Gastroesophageal sphincter (tissue), 3 donors: Measurements from ENCODE around the gene PHPT1.

Source experiments
- POLR2AphosphoS5 ChIP-seq: sonication (generic); formaldehyde crosslinking; IDR thresholded peaks from one replicate; pipeline ENCODE4 v1.6.1; 2017; ENCODE audit warnings: antibody characterized with exemption
- TF ChIP-seq, protein P1 (sequence below), 4 experiments: fragments of 200-600 bp in 2 of 4; fragments of 450-650 bp in 2 of 4; sonication (generic) in 1 of 4; IDR thresholded peaks; one replicate each; pipeline ENCODE4 v1.5.1; 2017 to 2019; ENCODE audit warnings: antibody characterized with exemption in 4 of 4, mild to moderate bottlenecking in 2 of 4, moderate library complexity in 2 of 4

DNA sequence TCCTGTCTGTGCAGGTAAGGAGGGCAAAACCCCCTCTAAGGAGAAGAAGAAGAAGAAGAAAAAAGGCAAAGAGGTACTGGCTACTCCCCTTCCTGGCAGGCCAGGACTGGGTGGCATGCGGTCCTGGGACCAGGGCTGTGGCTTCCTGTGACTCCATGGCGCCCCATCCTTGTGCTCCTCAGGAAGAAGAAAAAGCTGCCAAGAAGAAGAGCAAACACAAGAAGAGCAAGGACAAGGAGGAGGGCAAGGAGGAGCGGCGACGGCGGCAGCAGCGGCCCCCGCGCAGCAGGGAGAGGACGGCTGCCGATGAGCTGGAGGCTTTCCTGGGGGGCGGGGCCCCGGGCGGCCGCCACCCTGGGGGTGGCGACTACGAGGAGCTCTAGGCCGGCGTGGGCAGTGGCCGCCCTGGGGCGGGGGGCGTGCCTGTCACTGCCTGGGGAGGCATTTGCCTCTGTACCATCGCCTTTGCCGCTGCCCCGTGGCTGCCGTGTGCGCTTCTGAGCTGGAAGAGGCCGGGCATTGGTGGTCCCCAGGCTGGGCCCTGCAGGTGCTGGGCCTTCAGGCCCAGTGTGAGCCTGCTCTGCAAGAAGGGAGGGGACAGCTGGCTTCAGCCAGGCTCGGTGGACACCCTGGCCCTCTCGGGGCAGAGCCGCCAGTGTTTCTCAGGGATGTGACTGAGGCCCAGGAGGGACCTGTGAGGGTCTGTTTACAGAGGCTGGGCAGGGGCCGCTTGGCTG lies 8.9 kb upstream of the PHPT1 start:
- TF ChIP-seq POLR2AphosphoS5, result no peak
- TF ChIP-seq, protein P1, sequence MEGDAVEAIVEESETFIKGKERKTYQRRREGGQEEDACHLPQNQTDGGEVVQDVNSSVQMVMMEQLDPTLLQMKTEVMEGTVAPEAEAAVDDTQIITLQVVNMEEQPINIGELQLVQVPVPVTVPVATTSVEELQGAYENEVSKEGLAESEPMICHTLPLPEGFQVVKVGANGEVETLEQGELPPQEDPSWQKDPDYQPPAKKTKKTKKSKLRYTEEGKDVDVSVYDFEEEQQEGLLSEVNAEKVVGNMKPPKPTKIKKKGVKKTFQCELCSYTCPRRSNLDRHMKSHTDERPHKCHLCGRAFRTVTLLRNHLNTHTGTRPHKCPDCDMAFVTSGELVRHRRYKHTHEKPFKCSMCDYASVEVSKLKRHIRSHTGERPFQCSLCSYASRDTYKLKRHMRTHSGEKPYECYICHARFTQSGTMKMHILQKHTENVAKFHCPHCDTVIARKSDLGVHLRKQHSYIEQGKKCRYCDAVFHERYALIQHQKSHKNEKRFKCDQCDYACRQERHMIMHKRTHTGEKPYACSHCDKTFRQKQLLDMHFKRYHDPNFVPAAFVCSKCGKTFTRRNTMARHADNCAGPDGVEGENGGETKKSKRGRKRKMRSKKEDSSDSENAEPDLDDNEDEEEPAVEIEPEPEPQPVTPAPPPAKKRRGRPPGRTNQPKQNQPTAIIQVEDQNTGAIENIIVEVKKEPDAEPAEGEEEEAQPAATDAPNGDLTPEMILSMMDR (IDR thresholded peaks at IDR 0.05), result no peak
